Astrocyte (in vitro differentiated cells and primary cell): ENCODE measurements around the gene DLST. TPM values are rescaled to one million over a fixed set of nuclear protein-coding genes. Genes with fewer than 3 reads are reported as not detected.

Source experiments
- DNase-seq: peaks from one replicate; pipeline ENCODE4 v3.0.0-alpha.2; 2010; ENCODE audit warnings: low read depth
- FAIRE-seq: peaks from 2 replicates; lab custom pipeline; 2011; peaks lifted over from hg19 to GRCh38; lab: Jason Lieb, UNC
- H2AFZ ChIP-seq: 2 replicates; pipeline ENCODE4 v1.6.0; 2012; ENCODE audit warnings: low read depth, low read length, inconsistent platforms
- H3K27ac ChIP-seq: 2 replicates; pipeline ENCODE4 v1.5.1; 2011; ENCODE audit warnings: low read depth, low read length, inconsistent platforms
- H3K27me3 ChIP-seq: 2 replicates; pipeline ENCODE4 v1.6.0; 2011; ENCODE audit warnings: low read length, inconsistent platforms; ENCODE audit not compliant: insufficient read depth
- H3K36me3 ChIP-seq: 2 replicates; pipeline ENCODE4 v1.5.1; 2011; ENCODE audit warnings: low read length, inconsistent platforms; ENCODE audit not compliant: insufficient read depth
- H3K4me1 ChIP-seq: 2 replicates; pipeline ENCODE4 v1.5.1; 2011; ENCODE audit warnings: low read length, inconsistent platforms; ENCODE audit not compliant: insufficient read depth
- H3K4me2 ChIP-seq: 2 replicates; pipeline ENCODE4 v1.6.0; 2012; ENCODE audit warnings: low read length, inconsistent platforms
- H3K4me3 ChIP-seq: 2 replicates; pipeline ENCODE4 v1.5.1; 2011; ENCODE audit warnings: low read depth, mild to moderate bottlenecking, low read length, inconsistent platforms; ENCODE audit not compliant: insufficient read depth
- H3K79me2 ChIP-seq: 2 replicates; pipeline ENCODE4 v1.6.0; 2012; ENCODE audit warnings: mild to moderate bottlenecking, low read length, inconsistent platforms; ENCODE audit not compliant: insufficient read depth
- H3K9ac ChIP-seq: 2 replicates; pipeline ENCODE4 v1.6.0; 2012; ENCODE audit warnings: mild to moderate bottlenecking, low read length, inconsistent platforms
- H3K9me3 ChIP-seq: 2 replicates; pipeline ENCODE4 v1.5.1; 2012; ENCODE audit warnings: low read depth, mild to moderate bottlenecking, low read length, inconsistent platforms; ENCODE audit not compliant: insufficient read depth
- H4K20me1 ChIP-seq: 2 replicates; pipeline ENCODE4 v1.6.0; 2012; ENCODE audit warnings: low read length, inconsistent platforms; ENCODE audit not compliant: insufficient read depth
- H3K27ac Mint-ChIP-seq: one replicate; pipeline ENCODE4 v1.8.0; 2021; ENCODE audit warnings: mild to moderate bottlenecking, mixed read lengths; ENCODE audit not compliant: unreplicated experiment
- H3K27me3 Mint-ChIP-seq: one replicate; pipeline ENCODE4 v1.8.0; 2021; ENCODE audit warnings: low read depth, mixed read lengths; ENCODE audit not compliant: unreplicated experiment
- H3K36me3 Mint-ChIP-seq: one replicate; pipeline ENCODE4 v1.8.0; 2021; ENCODE audit warnings: low read depth, mixed read lengths; ENCODE audit not compliant: unreplicated experiment
- H3K4me1 Mint-ChIP-seq: one replicate; pipeline ENCODE4 v1.8.0; 2021; ENCODE audit warnings: low read depth, mixed read lengths; ENCODE audit not compliant: unreplicated experiment
- H3K4me3 Mint-ChIP-seq: one replicate; pipeline ENCODE4 v1.8.0; 2021; ENCODE audit warnings: mild to moderate bottlenecking, moderate library complexity, mixed read lengths; ENCODE audit not compliant: unreplicated experiment
- H3K9me3 Mint-ChIP-seq: one replicate; pipeline ENCODE4 v1.8.0; 2021; ENCODE audit warnings: mild to moderate bottlenecking, mixed read lengths; ENCODE audit not compliant: unreplicated experiment
- CTCF ChIP-seq: IDR thresholded peaks from 2 replicates; pipeline ENCODE4 v1.5.1; 2011; ENCODE audit warnings: low read depth, mild to moderate bottlenecking, inconsistent platforms, low read length, moderate library complexity; ENCODE audit not compliant: insufficient read depth
- EZH2 ChIP-seq: IDR thresholded peaks from 2 replicates; pipeline ENCODE4 v1.6.1; 2012; ENCODE audit warnings: mild to moderate bottlenecking, low read length, inconsistent platforms; ENCODE audit not compliant: insufficient read depth
- total RNA-seq: library from RNA; stranded (reverse); gene quantifications from 2 replicates; pipeline ENCODE4 v1.2.1, GENCODE V29; 2021

DLST gene
- total RNA-seq, 1 donor from 2014 or later, result 90.6 TPM

- Histone ChIP-seq H3K36me3 (peaks cover 10% of the 10 kb centered on the region), H3K27ac (no peak overlapping the region), H3K4me3 (no peak overlapping the region), H3K79me2 (no peaks in the 10 kb centered on the region), H3K4me1 (peaks cover 22% of the 10 kb centered on the region), H2AFZ (no peak overlapping the region), H3K9me3 (no peaks in the 10 kb centered on the region), H3K27me3 (no peaks in the 10 kb centered on the region), H4K20me1 (peaks cover 4% of the 10 kb centered on the region), H3K4me2 (peak overlapping the region; percentile 27), H3K9ac (no peak overlapping the region)
- Mint-ChIP-seq H3K27ac (no peak overlapping the region), H3K27me3 (no peaks in the 10 kb centered on the region), H3K4me1 (peaks cover 29% of the 10 kb centered on the region), H3K36me3 (peaks cover 6% of the 10 kb centered on the region), H3K4me3 (no peak overlapping the region), H3K9me3 (no peaks in the 10 kb centered on the region)
- FAIRE-seq (no peak), DNase-seq (peak; percentile 44)
- TF ChIP-seq CTCF (no peak), EZH2 (no peak)
These were observed 45.3 kb upstream of the DLST start for GRCh38 chr14:74836251-74836960.

GRCh38 chr14:74838166-74838565, 43.5 kb upstream of the DLST start:
- Histone ChIP-seq H3K9ac (no peak overlapping the region), H3K27me3 (no peaks in the 10 kb centered on the region), H4K20me1 (peaks cover 4% of the 10 kb centered on the region), H3K4me1 (peaks cover 22% of the 10 kb centered on the region), H3K4me3 (no peak overlapping the region), H3K4me2 (no peak overlapping the region), H3K27ac (no peak overlapping the region), H2AFZ (no peak overlapping the region), H3K79me2 (no peaks in the 10 kb centered on the region), H3K9me3 (no peaks in the 10 kb centered on the region), H3K36me3 (peaks cover 15% of the 10 kb centered on the region)
- H3K4me3 Mint-ChIP-seq, result no peak overlapping the region
- TF ChIP-seq CTCF (no peak), EZH2 (no peak)
- H3K27me3 Mint-ChIP-seq, result no peaks in the 10 kb centered on the region
- peaks cover 6% of the 10 kb centered on the region for H3K36me3 Mint-ChIP-seq
- H3K4me1 Mint-ChIP-seq, result peaks cover 29% of the 10 kb centered on the region
- no peak overlapping the region for H3K27ac Mint-ChIP-seq
- no peaks in the 10 kb centered on the region for H3K9me3 Mint-ChIP-seq
- no peak for FAIRE-seq
- DNase-seq, result no peak

- no peaks in the 10 kb centered on the region for H3K27me3 ChIP-seq
- Mint-ChIP-seq H3K36me3 (peaks cover 4% of the 10 kb centered on the region), H3K4me1 (peaks cover 21% of the 10 kb centered on the region), H3K9me3 (no peaks in the 10 kb centered on the region), H3K4me3 (no peak overlapping the region), H3K27me3 (no peaks in the 10 kb centered on the region), H3K27ac (no peak overlapping the region)
- H3K79me2 ChIP-seq, result no peaks in the 10 kb centered on the region
- peaks cover 7% of the 10 kb centered on the region for H3K4me1 ChIP-seq
- FAIRE-seq (no peak), DNase-seq (no peak)
- no peak overlapping the region for H2AFZ ChIP-seq
- no peak overlapping the region for H3K9ac ChIP-seq
- peaks cover 4% of the 10 kb centered on the region for H4K20me1 ChIP-seq
- H3K4me3 ChIP-seq, result no peak overlapping the region
- no peaks in the 10 kb centered on the region for H3K9me3 ChIP-seq
- H3K4me2 ChIP-seq, result no peak overlapping the region
- no peak overlapping the region for H3K27ac ChIP-seq
- H3K36me3 ChIP-seq, result peaks cover 15% of the 10 kb centered on the region
- TF ChIP-seq EZH2, result no peak
- no peak for TF ChIP-seq CTCF
These were observed 41.1 kb upstream of the DLST start for GRCh38 chr14:74840603-74841030.
